GM18499 (cell line): ENCODE data around the gene ANKRD13D.
"Not testable (repeated sequence)": the region's sequence is repeated elsewhere in the genome, so short reads cannot be mapped to it uniquely, and the experiment has no call there.

Source experiments
- ATAC-seq: cut with Tn5 transposase; IDR thresholded peaks from one replicate; pipeline ENCODE4 v1.9.1; 2021; ENCODE audit warnings: moderate number of reproducible peaks; ENCODE audit not compliant: insufficient read depth, unreplicated experiment

Gene ANKRD13D

GRCh38 chr11:67314218-67314617 is 25.1 kb downstream of the ANKRD13D start:
- ATAC-seq: no peak

- ATAC-seq: no peak
These were observed 26.3 kb downstream of the ANKRD13D start for GRCh38 chr11:67315325-67315909.

- no peak for ATAC-seq
These were observed 27.7 kb downstream of the ANKRD13D start for GRCh38 chr11:67316882-67317204.

- ATAC-seq: peak; percentile 60
These were observed 28.2 kb downstream of the ANKRD13D start for GRCh38 chr11:67317205-67317887.

- ATAC-seq: no peak
These were observed 28.9 kb downstream of the ANKRD13D start for GRCh38 chr11:67317888-67318555.

GRCh38 chr11:67318876-67319275 is 29.8 kb downstream of the ANKRD13D start:
- not testable (repeated sequence) for ATAC-seq

- no peak for ATAC-seq
These were observed 30.9 kb downstream of the ANKRD13D start for GRCh38 chr11:67320011-67320410.

GRCh38 chr11:67320691-67321090 is 31.6 kb downstream of the ANKRD13D start:
- ATAC-seq: no peak

GRCh38 chr11:67321313-67321871 is 32.3 kb downstream of the ANKRD13D start:
- no peak for ATAC-seq

GRCh38 chr11:67322049-67322448 is 32.9 kb downstream of the ANKRD13D start:
- ATAC-seq: no peak

- no peak for ATAC-seq
These were observed 34.4 kb downstream of the ANKRD13D start for GRCh38 chr11:67323526-67323925.

- no peak for ATAC-seq
These were observed 43.1 kb downstream of the ANKRD13D start for GRCh38 chr11:67332081-67332691.

- no peak for ATAC-seq
These were observed 48.2 kb downstream of the ANKRD13D start for GRCh38 chr11:67337257-67337656.

- ATAC-seq: no peak
These were observed 55.2 kb downstream of the ANKRD13D start for GRCh38 chr11:67344264-67344663.

- ATAC-seq: no peak
These were observed 56.3 kb downstream of the ANKRD13D start for GRCh38 chr11:67345247-67345919.

GRCh38 chr11:67345920-67346819 is 57.1 kb downstream of the ANKRD13D start:
- no peak for ATAC-seq

- no peak for ATAC-seq
These were observed 59.1 kb downstream of the ANKRD13D start for GRCh38 chr11:67347964-67348749.

- ATAC-seq: no peak
These were observed 59.9 kb downstream of the ANKRD13D start for GRCh38 chr11:67349036-67349435.

GRCh38 chr11:67349457-67349856 is 60.4 kb downstream of the ANKRD13D start:
- ATAC-seq: no peak
